CD14-positive monocyte (primary cell): ENCODE measurements around the gene PET100. TPM values are rescaled to one million over a fixed set of nuclear protein-coding genes. Genes with fewer than 3 reads are reported as not detected.

Experiments used
- DNase-seq, 3 donors: peaks; one replicate each; pipeline ENCODE4 v3.0.0-alpha.2; 2011 to 2022
- H2AFZ ChIP-seq: 2 replicates; pipeline ENCODE4 v1.6.0; 2012; ENCODE audit warnings: mild to moderate bottlenecking, low read depth, low read length, inconsistent platforms; ENCODE audit not compliant: insufficient read depth, poor library complexity, severe bottlenecking
- H3K27ac ChIP-seq, 2 donors: 1 replicate in 1 of 2; 2 replicates in 1 of 2; pipeline ENCODE4 v1.5.1; 2012 to 2013; ENCODE audit warnings: low read length in 2 of 2, control low read depth in 1 of 2, inconsistent platforms in 1 of 2, low read depth in 1 of 2, mild to moderate bottlenecking in 1 of 2
- H3K27me3 ChIP-seq, 2 donors: one replicate each; pipeline versions ENCODE4 v1.6.0 to v1.6.1; 2011 to 2013; ENCODE audit warnings: low read length in 2 of 2; ENCODE audit not compliant: control insufficient read depth in 2 of 2, insufficient read depth in 2 of 2
- H3K36me3 ChIP-seq, 2 donors: replicated peaks in 1 of 2; 1 replicate in 1 of 2; 2 replicates in 1 of 2; pipeline versions ENCODE4 v1.5.1 to v1.6.1; 2012 to 2013; ENCODE audit warnings: low read length in 2 of 2, control low read depth in 1 of 2, inconsistent platforms in 1 of 2, mild to moderate bottlenecking in 1 of 2; ENCODE audit not compliant: insufficient read depth in 2 of 2, control insufficient read depth in 1 of 2
- H3K4me1 ChIP-seq, 2 donors: 1 replicate in 1 of 2; 2 replicates in 1 of 2; pipeline versions ENCODE4 v1.5.1 to v1.6.1; 2012 to 2013; ENCODE audit warnings: low read length in 2 of 2, control low read depth in 1 of 2, inconsistent platforms in 1 of 2, mild to moderate bottlenecking in 1 of 2, moderate library complexity in 1 of 2; ENCODE audit not compliant: insufficient read depth in 2 of 2, control insufficient read depth in 1 of 2
- H3K4me2 ChIP-seq: replicated peaks from 2 replicates; pipeline ENCODE3; 2012; ENCODE audit warnings: low read length, moderate library complexity, mild to moderate bottlenecking; ENCODE audit not compliant: poor library complexity, severe bottlenecking; ENCODE audit errors: extremely low read depth
- H3K4me3 ChIP-seq, 3 experiments: fragments of 200-600 bp in 1 of 3; sonication (generic) in 1 of 3; replicated peaks in 1 of 3; 1 replicate in 2 of 3; 2 replicates in 1 of 3; pipeline ENCODE4 v1.5.1; 2011 to 2013; ENCODE audit warnings: low read length in 3 of 3, mild to moderate bottlenecking in 3 of 3, control low read depth in 2 of 3, low read depth in 2 of 3, inconsistent platforms in 1 of 3, moderate library complexity in 1 of 3
- H3K79me2 ChIP-seq: 2 replicates; pipeline ENCODE4 v1.6.0; 2012; ENCODE audit warnings: mild to moderate bottlenecking, control low read depth, inconsistent platforms, low read length, moderate library complexity; ENCODE audit not compliant: insufficient read depth
- H3K9ac ChIP-seq: 2 replicates; pipeline ENCODE4 v1.6.0; 2017; ENCODE audit warnings: low read length, mild to moderate bottlenecking; ENCODE audit not compliant: insufficient read depth, poor library complexity, severe bottlenecking
- H3K9me3 ChIP-seq, 2 donors: replicated peaks in 1 of 2; 1 replicate in 1 of 2; 2 replicates in 1 of 2; pipeline versions ENCODE4 v1.5.1 to v1.6.1; 2012 to 2013; ENCODE audit warnings: low read length in 2 of 2, control low read depth in 1 of 2; ENCODE audit not compliant: control insufficient read depth in 1 of 2, insufficient read depth in 1 of 2
- H4K20me1 ChIP-seq: 2 replicates; pipeline ENCODE4 v1.6.0; 2012; ENCODE audit warnings: mild to moderate bottlenecking, low read length, control low read depth, moderate library complexity; ENCODE audit not compliant: insufficient read depth
- H3K27ac Mint-ChIP-seq, 7 donors: one replicate each; pipeline ENCODE4 v1.8.0; 2020; ENCODE audit warnings: mild to moderate bottlenecking in 7 of 7, mixed read lengths in 7 of 7, moderate library complexity in 6 of 7, inconsistent platforms in 2 of 7
- H3K27me3 Mint-ChIP-seq, 3 donors: one replicate each; pipeline ENCODE4 v1.8.0; 2021 to 2022; ENCODE audit warnings: low read depth in 3 of 3, mild to moderate bottlenecking in 3 of 3, mixed read lengths in 3 of 3, moderate library complexity in 3 of 3, inconsistent platforms in 1 of 3
- H3K36me3 Mint-ChIP-seq, 2 donors: one replicate each; pipeline ENCODE4 v1.8.0; 2020; ENCODE audit warnings: mixed read lengths in 2 of 2, inconsistent platforms in 1 of 2, mild to moderate bottlenecking in 1 of 2
- H3K4me1 Mint-ChIP-seq: one replicate; pipeline ENCODE4 v1.8.0; 2020; ENCODE audit warnings: mild to moderate bottlenecking, mixed read lengths
- H3K4me3 Mint-ChIP-seq, 2 donors: one replicate each; pipeline ENCODE4 v1.8.0; 2020; ENCODE audit warnings: mild to moderate bottlenecking in 2 of 2, mixed read lengths in 2 of 2, moderate library complexity in 1 of 2
- H3K9me3 Mint-ChIP-seq, 7 donors: one replicate each; pipeline ENCODE4 v1.8.0; 2020 to 2022; ENCODE audit warnings: mixed read lengths in 7 of 7, mild to moderate bottlenecking in 6 of 7, moderate library complexity in 6 of 7, inconsistent platforms in 2 of 7
- WGBS: methylation state at CpG from one replicate; pipeline ENCODE4 v1.1.5; 2013; ENCODE audit warnings: missing lambda C conversion rate; ENCODE audit not compliant: insufficient coverage; 5-methylcytosine and 5-hydroxymethylcytosine counted together
- intact Hi-C, 2 donors: fragments of 100-400 bp; cut with micrococcal nuclease; formaldehyde crosslinking; loops; one replicate each; pipeline versions ENCODE4 v1.15.0 to v1.15.1; 2023
- polyA plus RNA-seq, 3 donors: library from polyadenylated mRNA; depleted of rRNA in 1 of 3; unstranded in 2 of 3; stranded (reverse) in 1 of 3; fragments of 300-500 nt in 2 of 3; fragments of >200 nt in 1 of 3; fragmentation: Illumina TruSeq in 2 of 3; gene quantifications; 1 replicate in 2 of 3; 2 replicates in 1 of 3; pipeline ENCODE4 v1.2.3, GENCODE V29; 2012 to 2021
- TF ChIP-seq, protein P1 (sequence below): fragments of 200-600 bp; IDR thresholded peaks from one replicate; pipeline ENCODE4 v1.8.0; 2022; ENCODE audit warnings: antibody characterized with exemption, mild to moderate bottlenecking

Gene PET100
- polyA plus RNA-seq, 3 donors = 64.6 to 386 (median 300) TPM

DNA sequence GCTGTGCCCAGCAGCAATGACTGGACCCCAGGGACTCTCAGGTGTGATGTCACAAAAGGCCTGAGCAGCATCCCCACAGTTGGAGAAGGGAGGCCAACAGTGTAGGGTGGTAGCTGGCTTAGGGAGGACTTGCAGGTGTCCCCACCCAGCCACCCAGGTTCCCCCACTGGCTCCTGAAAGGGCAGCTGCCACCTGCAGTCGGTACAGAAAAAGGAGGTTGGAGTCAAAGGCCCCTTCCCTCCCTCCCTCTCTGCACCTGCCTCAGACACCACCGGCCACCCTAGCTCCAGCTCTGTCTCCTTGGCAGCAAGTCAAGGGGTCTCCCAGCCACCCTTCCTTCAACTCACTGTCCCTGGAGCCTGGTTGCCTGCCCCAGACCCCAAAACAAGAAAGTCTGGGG, 4.1 kb downstream of the PET100 start, which contains the start of gene PCP2:
PCP2 (minus strand) TSS at position 22 of the 400 bp plus-strand sequence. CDS start 262 bp downstream, outside the sequence.
- no peak within 1 kb of the TSS for H2AFZ ChIP-seq
- peaks cover 11 to 19% of the 10 kb centered on the region in 2 donors for H3K36me3 ChIP-seq
- H3K27ac ChIP-seq = no peak within 1 kb of the TSS
- Mint-ChIP-seq H3K4me1 (peaks cover 41% of the 10 kb centered on the region), H3K9me3 (peaks cover 0 to 2% (median 0%) of the 10 kb centered on the region in 7 donors), H3K4me3 (no peak within 1 kb of the TSS), H3K27me3 (peaks cover 0 to 4% (median 2%) of the 10 kb centered on the region in 3 donors), H3K36me3 (peaks cover 17 to 23% of the 10 kb centered on the region in 2 donors), H3K27ac (peak within 1 kb of the TSS in 1 of 7 donors; percentile 46)
- peaks cover 56% of the 10 kb centered on the region for H3K79me2 ChIP-seq
- no peak for DNase-seq
- intact Hi-C loops = loop anchor here in 1 of 2 donors (10.0 kb wide), 1 partner anchor 271 kb away; the partner anchor contains the start of gene MAP2K7
- H3K27me3 ChIP-seq = no peaks in the 10 kb centered on the region
- no peak within 1 kb of the TSS for H3K4me2 ChIP-seq
- no peak within 1 kb of the TSS for H3K9ac ChIP-seq
- WGBS = 100% methylated on average over 1 of the region's 2 CpGs
- H3K9me3 ChIP-seq = no peaks in the 10 kb centered on the region
- TF ChIP-seq, protein P1, sequence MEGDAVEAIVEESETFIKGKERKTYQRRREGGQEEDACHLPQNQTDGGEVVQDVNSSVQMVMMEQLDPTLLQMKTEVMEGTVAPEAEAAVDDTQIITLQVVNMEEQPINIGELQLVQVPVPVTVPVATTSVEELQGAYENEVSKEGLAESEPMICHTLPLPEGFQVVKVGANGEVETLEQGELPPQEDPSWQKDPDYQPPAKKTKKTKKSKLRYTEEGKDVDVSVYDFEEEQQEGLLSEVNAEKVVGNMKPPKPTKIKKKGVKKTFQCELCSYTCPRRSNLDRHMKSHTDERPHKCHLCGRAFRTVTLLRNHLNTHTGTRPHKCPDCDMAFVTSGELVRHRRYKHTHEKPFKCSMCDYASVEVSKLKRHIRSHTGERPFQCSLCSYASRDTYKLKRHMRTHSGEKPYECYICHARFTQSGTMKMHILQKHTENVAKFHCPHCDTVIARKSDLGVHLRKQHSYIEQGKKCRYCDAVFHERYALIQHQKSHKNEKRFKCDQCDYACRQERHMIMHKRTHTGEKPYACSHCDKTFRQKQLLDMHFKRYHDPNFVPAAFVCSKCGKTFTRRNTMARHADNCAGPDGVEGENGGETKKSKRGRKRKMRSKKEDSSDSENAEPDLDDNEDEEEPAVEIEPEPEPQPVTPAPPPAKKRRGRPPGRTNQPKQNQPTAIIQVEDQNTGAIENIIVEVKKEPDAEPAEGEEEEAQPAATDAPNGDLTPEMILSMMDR = no peak
- peaks cover 11% of the 10 kb centered on the region for H4K20me1 ChIP-seq
- peaks cover 34 to 43% of the 10 kb centered on the region in 2 donors for H3K4me1 ChIP-seq
- H3K4me3 ChIP-seq = no peak within 1 kb of the TSS

DNA sequence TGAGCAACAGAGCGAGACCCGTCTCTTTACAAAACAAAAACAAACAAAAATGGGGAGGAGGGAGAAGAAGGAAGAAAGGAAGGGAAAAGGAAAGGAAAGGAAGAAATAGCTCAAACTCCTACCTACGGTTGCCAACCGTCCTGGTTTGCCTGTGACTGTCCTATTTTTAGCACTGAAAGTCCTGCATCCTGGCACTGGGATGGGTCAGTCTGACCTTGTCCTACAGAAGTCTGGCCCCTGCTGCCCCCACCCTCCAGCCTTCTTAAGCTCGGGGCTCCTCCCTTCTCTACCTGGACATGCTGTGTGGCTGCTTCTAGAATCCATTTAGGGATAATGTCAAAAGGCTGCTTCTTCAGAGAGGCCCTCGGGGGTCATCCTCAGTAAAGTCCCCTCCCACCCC, 6.1 kb downstream of the PET100 start:
- Histone ChIP-seq H4K20me1 (peaks cover 30% of the 10 kb centered on the region), H3K27ac (no peak overlapping the region), H3K4me1 (peaks cover 34 to 44% of the 10 kb centered on the region in 2 donors), H3K4me2 (no peak overlapping the region), H3K36me3 (peaks cover 30 to 39% of the 10 kb centered on the region in 2 donors), H3K4me3 (no peak overlapping the region), H3K27me3 (no peaks in the 10 kb centered on the region), H3K79me2 (peaks cover 58% of the 10 kb centered on the region), H2AFZ (no peak overlapping the region), H3K9ac (no peak overlapping the region), H3K9me3 (no peaks in the 10 kb centered on the region)
- Mint-ChIP-seq H3K36me3 (peaks cover 35 to 42% of the 10 kb centered on the region in 2 donors), H3K9me3 (no peaks in the 10 kb centered on the region), H3K4me1 (peaks cover 47% of the 10 kb centered on the region), H3K4me3 (peak overlapping the region in 1 of 2 donors; percentile 27), H3K27me3 (peaks cover 0 to 3% (median 2%) of the 10 kb centered on the region in 3 donors), H3K27ac (peak overlapping the region in 1 of 7 donors; percentile 3)
- intact Hi-C loops = loop anchor here (5.0 to 10.0 kb wide), 3 partner anchors 42 to 269 kb away; partner anchors contain the start of genes MAP2K7 (in 1 of the 2), MCEMP1 (in 1 of the 2) and TRAPPC5 (in 1 of the 2)
- 80% methylated on average over 3 of the region's 6 CpGs for WGBS
- TF ChIP-seq, protein P1 = no peak
- DNase-seq = no peak
